Stimulated activated CD8-positive, alpha-beta memory T cell treated with anti-CD3 and anti-CD28 coated beads, Interleukin-15, amount 100 ng/mL, for 48 hours (primary cell): ENCODE measurements around the gene ASGR1.
"Not testable (repeated sequence)": the region's sequence is repeated elsewhere in the genome, so short reads cannot be mapped to it uniquely, and the experiment has no call there.

Experiments used
- DNase-seq, 2 donors: peaks; one replicate each; pipeline ENCODE4 v3.0.0-alpha.2; 2020; ENCODE audit warnings: low read depth in 2 of 2

The ASGR1 gene

GRCh38 chr17:7191069-7191468 is 11.9 kb upstream of the ASGR1 start:
- no peak for DNase-seq

GRCh38 chr17:7190276-7190917 is 11.2 kb upstream of the ASGR1 start:
- DNase-seq: no peak

GRCh38 chr17:7186241-7186640 is 7.1 kb upstream of the ASGR1 start:
- no peak for DNase-seq

- no peak for DNase-seq
These were observed 5.5 kb upstream of the ASGR1 start for GRCh38 chr17:7184647-7185046.

- no peak for DNase-seq
These were observed 4.9 kb upstream of the ASGR1 start for GRCh38 chr17:7184091-7184488.

DNA sequence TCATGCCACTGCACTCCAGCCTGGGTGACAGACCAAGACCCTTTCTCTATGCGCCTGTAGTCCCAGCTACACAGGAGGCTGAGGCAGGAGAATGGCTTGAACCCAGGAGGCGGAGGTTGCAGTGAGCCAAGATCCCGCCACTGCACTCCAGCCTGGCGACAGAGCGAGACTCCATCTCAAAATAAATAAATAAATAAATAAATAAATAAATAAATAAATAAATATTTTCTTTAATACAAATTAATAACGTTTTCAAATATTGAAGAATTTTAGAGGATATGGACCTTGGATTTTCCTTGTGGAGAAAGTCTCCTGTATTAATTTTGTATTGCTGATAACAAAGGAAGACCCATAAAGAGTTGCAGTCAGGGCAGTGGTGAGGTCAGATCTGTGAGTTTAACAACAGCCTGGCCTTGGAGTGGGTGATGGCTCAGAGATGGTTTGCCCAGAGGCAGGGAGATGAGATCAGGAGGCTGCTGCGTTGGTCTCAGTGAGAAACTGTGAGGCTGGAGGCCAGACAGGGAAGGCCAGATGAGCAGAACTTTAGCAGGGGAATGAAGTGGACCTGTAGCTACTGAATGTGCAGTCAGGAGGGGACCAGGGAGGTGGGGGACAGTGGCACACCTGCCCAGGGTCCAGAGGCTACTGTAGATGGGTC is 4.4 kb upstream of the ASGR1 start:
- DNase-seq: no peak

GRCh38 chr17:7182101-7182500 is 2.9 kb upstream of the ASGR1 start:
- not testable (repeated sequence) for DNase-seq

GRCh38 chr17:7178973-7179316 is 225 bp downstream of the ASGR1 start:
- no peak for DNase-seq

- DNase-seq: no peak
These were observed 1.2 kb downstream of the ASGR1 start for GRCh38 chr17:7177954-7178477.

DNA sequence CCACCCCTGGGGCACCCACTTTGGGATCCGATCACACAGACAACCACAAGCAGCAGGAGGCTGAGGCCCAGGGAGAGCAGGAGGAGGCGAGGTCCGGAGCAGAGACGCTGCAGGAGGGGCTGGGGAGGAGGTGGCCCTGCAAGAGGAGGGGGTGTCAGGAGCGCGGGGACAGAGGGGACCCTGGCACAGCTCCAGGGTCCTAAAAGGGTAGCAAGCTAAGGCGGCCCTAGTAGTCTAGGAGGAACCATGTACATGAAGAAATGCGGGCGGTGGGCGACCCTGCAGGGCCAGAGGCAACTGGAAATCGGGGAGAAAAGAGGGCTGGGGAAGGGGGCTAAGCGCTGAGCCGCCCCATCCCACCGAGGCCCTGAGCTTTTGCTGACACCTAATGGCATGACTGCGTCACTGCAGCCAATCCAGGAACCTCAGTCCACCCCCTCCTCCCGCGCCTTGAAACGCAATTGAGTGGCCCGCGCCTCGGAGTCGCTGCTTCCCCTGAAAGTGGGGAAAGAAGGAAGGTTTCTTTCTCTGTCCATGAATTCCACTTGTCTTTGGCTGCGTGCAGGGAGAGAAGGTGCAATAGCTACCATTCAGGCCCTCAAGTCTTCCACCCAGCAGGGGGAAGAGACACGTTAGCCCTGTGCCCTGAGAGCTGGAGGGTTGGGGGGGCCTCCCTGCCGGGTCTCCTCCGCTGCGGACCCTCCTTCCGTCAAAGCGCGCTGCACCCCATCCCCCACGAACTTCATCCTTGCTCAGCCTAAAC is 1.8 kb downstream of the ASGR1 start:
- peak; percentile 34 to 36 for DNase-seq

- DNase-seq: no peak
These were observed 2.4 kb downstream of the ASGR1 start for GRCh38 chr17:7176841-7177190.

GRCh38 chr17:7176107-7176840 is 2.9 kb downstream of the ASGR1 start:
- no peak for DNase-seq

DNA sequence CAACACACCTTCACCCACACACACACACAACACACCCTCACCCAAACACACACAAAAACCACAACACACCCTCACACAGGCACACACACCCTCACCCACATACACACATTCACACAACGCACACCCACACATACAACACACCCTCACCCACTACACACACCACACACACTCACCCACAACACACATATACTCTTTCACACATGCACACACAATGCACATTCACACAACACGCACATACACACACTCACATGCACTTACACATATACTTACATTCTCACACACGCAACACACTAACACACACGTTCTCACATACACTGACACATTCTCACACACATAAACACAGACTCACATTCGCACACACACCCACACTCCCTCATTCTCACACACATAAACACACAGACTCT is 3.8 kb downstream of the ASGR1 start:
- DNase-seq: no peak

- DNase-seq: no peak
These were observed 4.4 kb downstream of the ASGR1 start for GRCh38 chr17:7174603-7175326.

DNA sequence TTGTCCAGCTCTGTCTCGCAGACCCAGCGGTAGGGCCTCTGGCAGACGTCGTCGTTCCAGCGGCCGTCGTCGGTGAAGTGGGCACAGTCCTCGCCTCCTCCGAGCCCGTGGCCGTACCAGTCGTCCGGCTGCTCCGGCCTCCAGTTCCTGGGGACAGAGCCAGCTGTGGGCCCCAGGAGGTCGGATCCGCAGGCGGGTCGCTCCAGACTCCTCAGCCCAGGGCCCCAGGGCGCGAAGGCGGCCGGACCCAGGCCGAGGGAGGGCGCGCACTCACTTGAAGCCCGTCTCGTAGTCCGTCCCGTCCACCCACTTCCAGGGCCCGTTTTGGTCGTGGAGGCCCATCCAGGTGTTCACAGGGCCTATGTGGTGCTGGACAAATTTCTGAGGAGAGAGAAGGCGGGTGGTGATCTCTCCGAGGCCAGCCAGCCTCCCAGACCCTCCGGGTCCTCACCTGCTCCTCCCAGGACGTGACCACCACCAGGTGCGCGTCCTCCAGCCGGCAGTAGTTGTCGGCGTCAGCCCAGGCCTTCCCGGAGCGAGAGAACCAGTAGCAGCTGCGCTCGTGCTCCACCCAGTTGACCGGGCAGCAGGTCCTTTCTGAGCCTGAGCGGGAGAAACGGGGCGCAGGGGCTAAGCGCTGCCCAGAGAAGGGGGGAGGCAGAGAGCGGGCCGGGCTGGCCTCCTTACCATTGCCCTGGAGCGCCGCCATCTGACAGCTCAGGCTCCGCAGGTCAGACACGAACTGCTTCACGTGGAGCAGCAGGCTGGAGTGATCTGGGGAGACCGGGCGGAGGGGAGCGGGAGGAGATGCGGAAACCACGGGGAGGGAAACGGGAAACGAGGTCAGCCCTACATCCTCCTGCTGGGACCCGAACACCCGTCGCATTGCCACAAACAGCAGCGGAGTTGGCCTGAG is 5.2 kb downstream of the ASGR1 start:
- DNase-seq: peak in 1 of 2 donors; percentile 26

GRCh38 chr17:7172522-7173191 is 6.5 kb downstream of the ASGR1 start:
- not testable (repeated sequence) for DNase-seq

DNA sequence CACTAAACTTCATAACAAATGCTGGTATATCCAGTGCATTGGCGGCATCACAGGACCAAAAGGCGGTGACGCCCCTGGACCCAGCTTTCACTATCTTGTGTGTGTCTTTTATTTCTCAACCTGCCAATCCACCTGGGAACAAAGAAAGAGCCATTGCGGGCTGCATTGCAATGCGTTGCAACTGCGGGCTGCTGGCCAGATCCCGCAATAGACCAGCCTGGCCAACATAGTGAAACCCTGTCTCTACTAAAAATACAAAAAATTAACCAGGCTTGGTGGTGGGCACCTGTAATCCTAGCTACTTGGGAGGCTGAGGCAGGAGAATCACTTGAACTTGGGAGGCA is 9.6 kb downstream of the ASGR1 start:
- DNase-seq: not testable (repeated sequence)

- DNase-seq: not testable (repeated sequence)
These were observed 10.2 kb downstream of the ASGR1 start for GRCh38 chr17:7168841-7169564.

DNA sequence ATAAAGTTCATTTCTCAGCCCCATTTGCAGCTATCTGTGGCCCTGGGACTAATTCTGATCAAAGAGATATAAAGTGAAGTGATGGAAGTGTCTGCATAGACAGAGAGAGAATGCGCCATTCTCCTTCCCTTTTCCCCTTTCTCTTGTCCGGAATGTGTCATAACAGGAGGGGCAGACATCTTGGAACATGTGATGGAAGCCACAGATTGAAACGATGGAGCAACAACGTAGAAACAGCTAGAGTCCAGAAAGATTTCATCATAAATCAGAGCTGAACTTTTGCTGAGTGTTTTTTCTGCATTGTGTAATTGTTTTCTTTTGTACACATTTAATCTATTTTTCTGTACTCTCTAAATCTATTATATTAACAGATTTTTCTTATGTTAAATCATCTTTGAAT is 11.3 kb downstream of the ASGR1 start:
- no peak for DNase-seq
